Measurements from ENCODE around the gene NCOA4. TPM values are rescaled to one million over a fixed set of nuclear protein-coding genes. Genes with fewer than 3 reads are reported as not detected.
A peak's percentile ranks its signal among the peaks of the same experiment; 100 is the strongest.
"Not testable (repeated sequence)": the region's sequence is repeated elsewhere in the genome, so short reads cannot be mapped to it uniquely, and the experiment has no call there.

Gene NCOA4
- total RNA-seq, 2 donors from 2014 or later = 90.0 to 128 TPM

DNA sequence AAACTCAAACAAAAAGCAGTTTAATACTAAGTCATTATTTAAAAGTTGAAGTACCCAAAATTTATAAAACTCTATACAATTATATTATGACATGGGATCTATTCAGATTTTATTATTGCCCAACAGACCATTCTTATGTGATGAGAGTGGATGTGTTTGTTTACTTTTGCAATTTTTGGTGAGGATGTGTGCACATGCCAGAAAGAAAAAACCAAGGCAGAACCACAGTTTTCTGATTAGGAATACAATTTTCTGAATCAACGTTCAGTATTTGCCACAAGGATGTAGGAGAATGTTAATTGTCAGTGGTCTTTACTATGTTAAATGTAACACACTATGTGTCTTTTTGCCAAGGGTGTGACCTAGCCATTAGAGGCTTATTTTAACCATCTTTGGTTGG lies 49.1 kb downstream of the NCOA4 start:
- not testable (repeated sequence) for ATAC-seq; DNase-seq (ENCODE audit: low spot score in 2 of 2); H3K9me3 Mint-ChIP-seq; H3K27ac Mint-ChIP-seq; H3K36me3 Mint-ChIP-seq

DNA sequence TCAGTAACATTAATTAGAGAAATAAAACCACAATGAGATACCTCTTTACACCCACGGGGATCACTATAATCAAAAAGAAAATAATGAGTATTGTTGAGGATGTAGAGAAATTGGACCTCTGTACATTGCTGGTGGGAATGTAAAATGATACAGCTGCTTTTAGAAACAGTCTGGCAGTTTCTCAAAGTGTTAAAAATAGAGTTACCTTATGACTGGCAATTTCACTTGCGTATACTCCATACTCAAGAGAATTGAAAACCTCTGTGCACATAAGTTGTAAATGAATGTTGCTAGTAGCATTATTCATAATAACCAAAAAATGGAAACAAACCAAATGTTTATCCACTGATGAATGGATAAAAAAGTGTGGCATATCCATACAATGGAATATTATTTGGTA lies 51.9 kb downstream of the NCOA4 start:
- peak in 1 of 2 donors; percentile 73 for ATAC-seq

DNA sequence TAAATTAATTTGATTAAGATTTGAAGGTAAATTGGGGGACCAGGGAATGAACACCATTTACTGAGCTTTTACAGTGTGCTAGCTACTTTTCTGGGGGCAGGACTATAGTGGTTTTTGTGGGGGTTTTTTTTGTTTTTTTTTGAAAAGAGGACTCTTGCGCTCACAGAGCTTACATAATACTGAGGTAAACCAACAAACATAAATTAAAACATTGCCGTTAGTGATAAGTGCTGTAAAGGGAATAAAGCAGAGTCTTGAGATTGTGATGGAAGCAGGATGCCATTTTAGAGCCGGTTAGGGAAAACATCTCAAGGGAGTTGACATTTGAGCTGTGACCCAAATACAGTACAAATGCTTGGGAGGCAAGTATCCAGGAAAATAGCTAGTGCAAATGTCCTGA lies 56.4 kb downstream of the NCOA4 start:
- H3K9me3 Mint-ChIP-seq; DNase-seq (ENCODE audit: low spot score in 2 of 2); ATAC-seq: not testable (repeated sequence)
- Mint-ChIP-seq H3K27ac (peak overlapping the region in 1 of 2 donors; percentile 97), H3K36me3 (peaks cover 11 to 28% of the 10 kb centered on the region in 2 donors)

More for the DNA sequence above, 51.9 kb downstream of the NCOA4 start:
- H3K9me3 Mint-ChIP-seq; H3K27ac Mint-ChIP-seq; DNase-seq (ENCODE audit: low spot score in 2 of 2); H3K36me3 Mint-ChIP-seq: not testable (repeated sequence)

DNA sequence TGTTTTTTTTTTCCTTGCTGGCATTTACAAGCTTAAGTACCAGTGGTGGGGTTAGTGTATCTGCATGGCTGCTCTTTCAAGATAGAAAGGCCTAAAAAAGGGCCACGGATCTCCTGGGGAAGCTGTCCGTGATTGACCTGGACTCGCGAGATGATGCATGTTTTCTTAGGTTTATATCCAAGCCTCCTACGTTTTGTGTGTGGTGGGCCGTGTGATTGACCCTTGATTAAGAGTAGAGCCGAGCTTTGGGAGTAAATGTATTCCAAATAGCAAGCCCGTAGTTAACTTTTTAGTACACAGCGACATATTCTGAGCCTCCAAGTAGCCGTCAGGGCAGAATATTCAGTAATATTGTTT lies 57.6 kb downstream of the NCOA4 start:
- peak; percentile 31 to 32 for ATAC-seq
- Mint-ChIP-seq H3K36me3 (peaks cover 11 to 28% of the 10 kb centered on the region in 2 donors), H3K27ac (peak overlapping the region; percentile 97 to 100)
- DNase-seq (ENCODE audit: low spot score in 2 of 2); H3K9me3 Mint-ChIP-seq: not testable (repeated sequence)

DNA sequence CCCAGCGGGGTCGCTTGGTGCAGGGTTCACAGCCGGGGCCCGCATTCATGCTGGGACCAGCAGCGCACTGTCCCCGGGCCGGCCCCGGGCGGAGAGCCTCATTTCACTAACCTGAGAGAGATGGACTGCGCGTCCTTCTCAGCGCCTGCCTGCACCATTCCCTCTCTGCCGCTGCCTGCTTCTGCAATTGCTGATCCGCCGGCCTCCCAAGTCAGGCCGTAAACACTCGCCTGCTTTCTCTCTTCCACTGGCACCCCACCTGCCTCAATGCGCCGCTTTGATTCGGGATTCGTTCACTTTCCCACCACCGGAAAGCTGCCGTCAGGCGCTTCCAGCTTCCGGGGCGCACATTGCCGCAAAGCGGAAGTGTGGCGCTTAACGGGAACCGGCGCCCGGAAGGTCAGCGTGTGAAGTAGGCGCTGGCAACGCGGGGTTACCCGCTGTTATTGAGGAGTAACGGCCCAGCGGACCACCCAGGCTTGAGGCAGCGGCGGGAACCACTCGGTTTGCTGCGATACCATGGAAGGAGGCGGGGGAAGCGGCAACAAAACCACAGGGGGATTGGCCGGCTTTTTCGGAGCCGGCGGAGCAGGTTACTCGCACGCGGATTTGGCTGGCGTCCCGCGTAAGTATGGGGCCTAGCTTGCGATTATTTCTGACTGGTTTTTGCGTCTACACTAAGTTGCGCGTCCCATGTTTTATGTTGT lies 58.2 kb downstream of the NCOA4 start, which contains the start of gene TIMM23:
TSS of gene TIMM23 (plus strand) at position 384 of the 707 bp plus-strand sequence. CDS start at position 520, 136 bp downstream.
- DNase-seq (ENCODE audit: low spot score in 2 of 2) (peak; percentile 86 to 88), ATAC-seq (peak; percentile 91 to 92)
- Mint-ChIP-seq H3K27ac (peak within 1 kb of the TSS; percentile 97 to 100), H3K36me3 (peaks cover 11 to 28% of the 10 kb centered on the region in 2 donors)
- H3K9me3 Mint-ChIP-seq = not testable (repeated sequence)

DNA sequence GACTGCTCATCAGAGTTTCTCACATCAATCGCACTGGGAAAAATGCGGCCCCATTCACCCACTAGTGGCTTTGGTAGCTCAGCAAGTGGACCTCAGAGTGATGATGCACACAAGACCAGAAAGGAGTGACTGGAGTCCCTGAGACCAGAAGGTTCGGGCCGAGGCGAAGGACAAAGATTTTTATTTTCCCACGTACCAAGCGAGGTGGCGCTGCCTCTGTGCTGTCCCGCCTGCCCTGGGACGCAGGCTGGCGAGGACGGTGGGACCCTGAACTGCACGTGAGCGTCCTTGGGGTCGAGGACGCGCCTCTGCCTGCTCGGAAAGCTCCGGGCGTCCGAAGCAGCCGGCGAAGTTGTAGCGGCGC lies 58.7 kb downstream of the NCOA4 start:
- Mint-ChIP-seq H3K36me3 (peaks cover 11 to 28% of the 10 kb centered on the region in 2 donors), H3K27ac (peak overlapping the region; percentile 97)
- not testable (repeated sequence) for H3K9me3 Mint-ChIP-seq; DNase-seq (ENCODE audit: low spot score in 2 of 2)
- ATAC-seq = peak; percentile 51 to 53

DNA sequence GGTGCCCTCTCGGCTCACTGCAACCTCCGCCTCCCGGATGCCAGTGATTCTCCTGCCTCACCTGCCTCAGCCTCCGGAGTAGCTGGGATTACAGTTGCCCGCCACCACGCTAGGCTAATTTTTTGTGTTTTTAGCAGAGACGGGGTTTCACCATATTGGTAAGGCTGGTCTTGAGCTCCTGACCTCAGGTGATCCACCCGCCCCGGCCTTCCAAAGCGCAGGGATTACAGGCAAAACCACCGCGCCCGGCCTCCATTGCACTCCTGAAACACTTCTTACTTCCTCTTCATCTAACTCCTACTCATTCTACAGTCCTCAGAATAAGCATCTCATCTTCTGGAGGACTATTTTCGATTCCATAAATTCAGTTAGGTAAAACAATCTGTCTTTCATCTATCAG lies 59.4 kb downstream of the NCOA4 start:
- H3K9me3 Mint-ChIP-seq; DNase-seq (ENCODE audit: low spot score in 2 of 2); ATAC-seq: not testable (repeated sequence)
- Mint-ChIP-seq H3K27ac (peak overlapping the region; percentile 97), H3K36me3 (peaks cover 11 to 28% of the 10 kb centered on the region in 2 donors)

DNA sequence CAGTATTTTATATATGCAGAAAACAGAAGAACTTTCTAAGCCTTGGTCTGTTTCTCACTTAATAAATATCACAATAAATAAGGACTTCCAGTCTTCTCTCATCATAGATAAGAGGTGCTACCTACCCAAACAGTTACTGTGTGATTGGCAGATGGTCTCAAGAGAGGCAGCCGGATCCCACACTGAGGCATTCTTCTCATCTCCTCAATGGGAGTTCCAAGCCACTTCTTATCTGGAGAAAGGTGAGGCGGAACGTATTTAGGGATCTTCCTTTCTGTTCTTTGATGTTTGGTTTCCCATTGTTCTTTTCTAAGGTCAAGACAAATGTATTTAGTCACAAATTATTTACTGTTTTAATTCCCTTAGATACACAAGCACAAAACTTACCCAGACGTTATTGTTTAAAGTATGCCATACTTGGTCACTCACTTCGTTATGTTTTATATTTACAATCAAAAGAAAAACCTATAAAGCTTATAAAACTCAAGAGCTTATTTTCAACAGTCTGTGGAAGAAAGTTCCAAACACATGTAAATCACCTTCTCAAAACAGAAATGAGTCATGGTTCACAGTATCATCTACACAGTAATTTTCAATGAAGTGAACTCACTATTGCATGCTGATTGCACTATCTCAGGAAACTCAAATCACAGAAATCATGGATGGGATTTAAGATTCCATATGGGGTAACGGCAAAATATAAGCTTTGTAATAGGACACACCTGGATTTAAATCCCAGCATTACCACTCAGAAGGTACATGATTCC lies 67.6 kb downstream of the NCOA4 start:
- ATAC-seq = peak in 1 of 2 donors; percentile 46
- DNase-seq (ENCODE audit: low spot score in 2 of 2); H3K9me3 Mint-ChIP-seq; H3K36me3 Mint-ChIP-seq; H3K27ac Mint-ChIP-seq: not testable (repeated sequence)

DNA sequence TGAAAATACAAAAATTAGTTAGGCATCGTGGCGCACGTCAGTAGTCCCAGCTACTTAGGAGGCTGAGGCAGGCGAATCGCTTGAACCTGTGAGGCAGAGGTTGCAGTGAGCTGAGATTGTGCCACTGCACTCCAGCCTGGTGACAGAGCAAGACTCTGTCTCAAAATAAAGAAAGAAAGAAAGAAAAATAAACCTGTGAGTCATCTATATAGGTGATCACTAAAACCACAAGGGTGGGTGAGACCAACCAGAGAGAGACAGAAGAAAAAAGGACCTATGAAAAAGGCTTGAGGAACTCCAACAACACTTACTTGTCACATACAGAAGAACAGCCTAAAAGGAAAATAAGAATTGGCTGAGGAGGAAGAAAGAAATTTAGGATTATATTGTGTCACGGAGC lies 72.5 kb downstream of the NCOA4 start:
- H3K9me3 Mint-ChIP-seq; DNase-seq (ENCODE audit: low spot score in 2 of 2); H3K36me3 Mint-ChIP-seq: not testable (repeated sequence)
- peak; percentile 26 to 66 for ATAC-seq
- H3K27ac Mint-ChIP-seq = peak overlapping the region; percentile 20 to 86

DNA sequence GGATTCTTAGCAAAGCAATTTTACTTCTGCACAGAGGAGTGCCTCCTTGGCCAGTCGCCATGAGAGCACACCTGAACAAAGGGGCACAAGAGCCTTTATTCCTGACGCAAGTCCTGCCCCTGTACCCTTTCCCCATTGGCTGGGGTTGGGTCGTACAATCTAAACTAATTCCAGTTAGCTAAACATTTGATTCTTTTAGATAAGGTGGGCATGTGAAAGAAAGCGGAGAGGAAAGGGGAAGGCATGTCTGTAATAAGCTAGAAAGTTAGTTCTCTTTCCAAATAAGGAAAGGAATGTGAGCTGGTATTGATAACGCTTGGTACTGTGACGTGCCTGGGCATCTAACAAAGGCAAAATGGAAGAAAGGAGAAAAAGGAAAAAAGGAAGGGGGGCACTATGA lies 73.8 kb downstream of the NCOA4 start:
- not testable (repeated sequence) for ATAC-seq, H3K36me3 Mint-ChIP-seq

More for the DNA sequence above, 73.8 kb downstream of the NCOA4 start:
- DNase-seq (ENCODE audit: low spot score in 2 of 2); H3K27ac Mint-ChIP-seq; H3K9me3 Mint-ChIP-seq: not testable (repeated sequence)

Other genes starting within 250 kb of the NCOA4 start
- 10 to 100 TPM; 15.5 to 16.3 TPM for gene AGAP4, start 183.1 kb downstream of the NCOA4 start, total RNA-seq
- 10 to 100 TPM; 49.6 to 70.6 TPM for gene TIMM23, start 58.1 kb downstream of the NCOA4 start, total RNA-seq
- not detected for gene MSMB, start 15.6 kb upstream of the NCOA4 start, total RNA-seq

All from activated naive CD4-positive, alpha-beta T cell treated with anti-CD3 and anti-CD28 coated beads, Interleukin-2, amount 50 U/mL, for 72 hours (primary cell).